SK-N-SH (cell line): Measurements from ENCODE around the gene METTL2B. TPM values are rescaled to one million over a fixed set of nuclear protein-coding genes. Genes with fewer than 3 reads are reported as not detected.

ENCODE experiments used
- CTCF ChIA-PET: fragments of 300-600, 350-600 bp; formaldehyde crosslinking; extraction: SDS; loops from one replicate; lab custom pipeline; 2021; lab: Yijun Ruan, JAX
- POLR2A ChIA-PET: fragments of 350-600 bp; sonication (Branson Sonifier 250); formaldehyde crosslinking; extraction: SDS; loops from one replicate; lab custom pipeline; 2020; ENCODE audit warnings: antibody characterized with exemption, inconsistent platforms; lab: Yijun Ruan, JAX
- DNase-seq: peaks from one replicate; pipeline ENCODE4 v3.0.0; 2012
- H2AFZ ChIP-seq: fragments of 200-600 bp; sonication (generic); 2 replicates; pipeline ENCODE4 v1.8.1; 2016; ENCODE audit warnings: antibody characterized with exemption, mild to moderate bottlenecking, low read depth
- H3F3A ChIP-seq: fragments of 200-600 bp; sonication (generic); replicated peaks from 2 replicates; pipeline ENCODE3; 2016; ENCODE audit warnings: antibody characterized with exemption, mild to moderate bottlenecking; ENCODE audit not compliant: insufficient read depth
- H3K27ac ChIP-seq, 2 experiments: fragments of 200-500 bp in 1 of 2; fragments of 200-600 bp in 1 of 2; sonication (Bioruptor generic) in 1 of 2; sonication (generic), shearing (Covaris generic) in 1 of 2; 2 replicates each; pipeline versions ENCODE4 v1.5.1 to v1.6.1; 2014 to 2016; ENCODE audit warnings: low read depth in 2 of 2, inconsistent platforms in 1 of 2, low read length in 1 of 2, mild to moderate bottlenecking in 1 of 2, mixed read lengths in 1 of 2
- H3K27me3 ChIP-seq: fragments of 200-600 bp; sonication (generic), shearing (Covaris generic); 2 replicates; pipeline ENCODE4 v1.6.1; 2016; ENCODE audit warnings: mixed run types; ENCODE audit not compliant: insufficient read depth
- H3K36me3 ChIP-seq, 2 experiments: fragments of 200-500 bp in 1 of 2; fragments of 200-600 bp in 1 of 2; sonication (Bioruptor generic) in 1 of 2; sonication (generic) in 1 of 2; replicated peaks in 1 of 2; 2 replicates each; pipeline versions ENCODE3 to v1.5.1; 2014 to 2016; ENCODE audit warnings: low read length in 1 of 2, mild to moderate bottlenecking in 1 of 2; ENCODE audit not compliant: insufficient read depth in 2 of 2, control insufficient read depth in 1 of 2
- H3K4me1 ChIP-seq, 2 experiments: fragments of 200-500 bp in 1 of 2; fragments of 200-600 bp in 1 of 2; sonication (Bioruptor generic) in 1 of 2; sonication (generic), shearing (Covaris generic) in 1 of 2; 2 replicates each; pipeline versions ENCODE4 v1.5.1 to v1.6.1; 2014 to 2016; ENCODE audit warnings: low read depth in 1 of 2, low read length in 1 of 2, mixed run types in 1 of 2; ENCODE audit not compliant: insufficient read depth in 2 of 2, control insufficient read depth in 1 of 2
- H3K4me2 ChIP-seq: fragments of 200-600 bp; sonication (generic), shearing (Covaris generic); 2 replicates; pipeline ENCODE4 v1.6.1; 2017; ENCODE audit warnings: mixed run types
- H3K4me3 ChIP-seq, 2 experiments: fragments of 200-500 bp in 1 of 2; fragments of 200-600 bp in 1 of 2; sonication (Bioruptor generic) in 1 of 2; sonication (generic), shearing (Covaris generic) in 1 of 2; 2 replicates each; pipeline versions ENCODE4 v1.5.1 to v1.8.1; 2014 to 2016; ENCODE audit warnings: low read depth in 2 of 2, inconsistent platforms in 1 of 2, low read length in 1 of 2, mild to moderate bottlenecking in 1 of 2, mixed read lengths in 1 of 2, moderate library complexity in 1 of 2
- H3K79me2 ChIP-seq: fragments of 200-600 bp; sonication (generic); 2 replicates; pipeline ENCODE4 v1.8.1; 2017; ENCODE audit warnings: mild to moderate bottlenecking; ENCODE audit not compliant: insufficient read depth
- H3K9ac ChIP-seq: fragments of 200-600 bp; sonication (generic); 2 replicates; pipeline ENCODE4 v1.6.1; 2017; ENCODE audit warnings: mixed run types
- H3K9me2 ChIP-seq: fragments of 200-600 bp; sonication (generic); 2 replicates; pipeline ENCODE4 v1.6.1; 2017; ENCODE audit warnings: mixed run types
- H3K9me3 ChIP-seq: fragments of 200-600 bp; sonication (generic); 2 replicates; pipeline ENCODE4 v1.6.1; 2017; ENCODE audit warnings: mixed run types, mild to moderate bottlenecking, moderate library complexity
- H4K20me1 ChIP-seq: fragments of 200-600 bp; sonication (generic); 2 replicates; pipeline ENCODE4 v1.6.1; 2017; ENCODE audit warnings: mild to moderate bottlenecking, mixed run types; ENCODE audit not compliant: insufficient read depth
- EP300 ChIP-seq, 2 experiments: IDR thresholded peaks; 2 replicates each; pipeline versions ENCODE4 v1.4.0 to v1.6.1; 2012; ENCODE audit warnings: borderline replicate concordance in 1 of 2, low read depth in 1 of 2, low read length in 1 of 2
- FOSL2 ChIP-seq: IDR thresholded peaks from 2 replicates; pipeline ENCODE4 v1.4.0; 2012; ENCODE audit warnings: low read depth, mild to moderate bottlenecking, moderate library complexity, borderline replicate concordance
- FOXJ3 ChIP-seq: sonication (generic); formaldehyde crosslinking; IDR thresholded peaks from 2 replicates; pipeline ENCODE4 v1.5.1; 2020; ENCODE audit warnings: mild to moderate bottlenecking, missing genetic modification reagents
- GABPA ChIP-seq: IDR thresholded peaks from 2 replicates; pipeline ENCODE4 v1.4.0; 2012; ENCODE audit warnings: low read depth, mild to moderate bottlenecking
- GATA2 ChIP-seq: sonication (generic); formaldehyde crosslinking; IDR thresholded peaks from 2 replicates; pipeline ENCODE4 v1.5.0; 2020; ENCODE audit warnings: mild to moderate bottlenecking, missing genetic modification reagents
- MEF2A ChIP-seq: IDR thresholded peaks from 2 replicates; pipeline ENCODE4 v1.4.0; 2012; ENCODE audit warnings: low read depth, borderline replicate concordance
- MXI1 ChIP-seq: IDR thresholded peaks from 2 replicates; pipeline ENCODE4 v1.6.1; 2012; ENCODE audit warnings: mild to moderate bottlenecking, low read depth, low read length, improper control_type of control experiment
- NFIC ChIP-seq: IDR thresholded peaks from 2 replicates; pipeline ENCODE4 v1.4.0; 2012; ENCODE audit warnings: borderline replicate concordance
- POLR2AphosphoS5 ChIP-seq: IDR thresholded peaks from 2 replicates; pipeline ENCODE4 v1.6.1; 2012; ENCODE audit warnings: low read depth, low read length
- RCOR1 ChIP-seq: fragments of 150-350 bp; IDR thresholded peaks from 2 replicates; pipeline ENCODE4 v1.6.1; 2017; ENCODE audit warnings: antibody characterized with exemption, low read length
- RFX5 ChIP-seq: IDR thresholded peaks from 2 replicates; pipeline ENCODE4 v1.6.1; 2012; ENCODE audit warnings: mild to moderate bottlenecking, improper control_type of control experiment, low read length
- SMC3 ChIP-seq: IDR thresholded peaks from 2 replicates; pipeline ENCODE4 v1.6.1; 2012; ENCODE audit warnings: low read depth, low read length, improper control_type of control experiment
- TAF1 ChIP-seq: IDR thresholded peaks from 2 replicates; pipeline ENCODE4 v1.6.1; 2012; ENCODE audit warnings: low read depth, mild to moderate bottlenecking, low read length, moderate library complexity, borderline replicate concordance
- WGBS: methylation state at CpG from one replicate; pipeline ENCODE4 v1.1.6; 2017; ENCODE audit warnings: low lambda C conversion rate; 5-methylcytosine and 5-hydroxymethylcytosine counted together
- polyA plus RNA-seq, 3 experiments: library from polyadenylated mRNA; depleted of rRNA; stranded (reverse); fragments of >200 nt; gene quantifications; 2 replicates each; pipeline ENCODE4 v1.2.3, GENCODE V29; 2012
- TF ChIP-seq, protein P1 (sequence below): IDR thresholded peaks from 2 replicates; pipeline ENCODE4 v1.4.0; 2012; ENCODE audit warnings: low read depth
- TF ChIP-seq, protein P2 (sequence below): IDR thresholded peaks from 2 replicates; pipeline ENCODE4 v1.4.0; 2012; ENCODE audit warnings: low read depth, borderline replicate concordance
- TF ChIP-seq, protein P3 (sequence below): fragments of 150-350 bp; IDR thresholded peaks from 2 replicates; pipeline ENCODE4 v1.6.1; 2017; ENCODE audit warnings: antibody characterized with exemption, low read length, low read depth, borderline replicate concordance
- TF ChIP-seq, protein P4 (sequence below): IDR thresholded peaks from 2 replicates; pipeline ENCODE4; 2012

Gene METTL2B
- polyA plus RNA-seq, 1 of the 3 experiments (the other 2 are of a cell fraction), result 22.5 TPM

DNA sequence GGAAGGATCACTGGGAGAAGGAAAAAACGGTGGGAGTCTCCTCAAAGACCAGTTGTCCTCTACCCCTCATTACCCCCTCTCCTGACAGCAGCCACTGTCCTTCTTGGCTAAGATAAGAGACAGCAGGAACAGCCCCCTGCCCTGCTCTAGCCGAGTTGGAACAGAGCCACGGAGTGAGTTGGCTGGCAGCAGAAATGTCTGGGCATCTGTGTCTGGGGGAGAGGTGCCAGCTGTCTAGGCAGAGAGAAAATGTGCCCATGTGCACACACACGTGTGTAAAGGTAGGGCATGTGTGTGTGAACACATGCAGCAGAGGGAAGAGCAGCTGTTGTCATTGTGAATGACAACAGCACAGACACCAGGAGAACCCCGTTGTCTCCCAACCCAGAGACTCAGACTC is 30.2 kb upstream of the METTL2B start:
- DNase-seq, result peak; percentile 79
- POLR2A ChIA-PET, result interaction anchor here (0.6 to 0.8 kb wide), 2 partner anchors 9 to 251 kb away, joined by 3 to 4 read pairs; partner anchors contain the start of gene HILPDA
- 29% methylated on average over 5 of the region's 5 CpGs for WGBS

DNA sequence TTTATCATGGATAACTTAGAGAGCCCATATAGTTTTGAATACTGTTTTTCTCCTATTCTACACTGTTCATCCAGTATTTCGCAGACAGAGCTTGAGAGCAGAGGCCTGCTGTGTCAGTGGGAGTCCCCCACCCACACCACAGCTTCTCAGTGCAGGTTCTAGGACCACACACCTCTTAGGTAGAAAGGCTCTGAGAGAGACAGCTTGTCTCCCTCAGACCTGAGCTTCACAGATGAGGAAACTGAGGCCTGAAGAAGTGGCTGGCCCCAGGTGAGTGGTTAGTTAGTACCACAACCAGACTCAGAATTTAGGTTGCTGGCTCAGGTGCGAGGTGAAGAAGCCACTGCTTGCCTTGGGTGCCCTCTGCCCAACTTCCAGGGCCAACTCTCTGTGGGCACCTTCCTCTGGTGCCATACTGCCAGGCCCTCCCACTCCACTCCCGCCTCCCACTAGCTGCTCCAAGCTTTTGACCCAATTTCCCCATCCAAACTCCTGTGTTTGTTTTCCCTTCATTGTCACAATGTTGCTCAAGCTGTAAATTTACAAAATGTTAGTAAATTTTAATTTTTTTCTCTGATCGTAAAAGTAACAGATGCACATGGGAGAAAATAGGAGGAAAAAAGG is 28.5 kb upstream of the METTL2B start:
- WGBS, result 94% methylated on average over 3 of the region's 4 CpGs

More for the DNA sequence above, 30.2 kb upstream of the METTL2B start:
- Histone ChIP-seq H4K20me1 (no peaks in the 10 kb centered on the region), H3K4me3 (no peak overlapping the region), H3K9me2 (no peaks in the 10 kb centered on the region), H3K9me3 (no peaks in the 10 kb centered on the region), H3K79me2 (no peaks in the 10 kb centered on the region), H3K4me2 (no peak overlapping the region), H3K4me1 (peaks cover 0 to 18% of the 10 kb centered on the region in 2 experiments; a peak in 1 of 4 replicates), H3K36me3 (no peaks in the 10 kb centered on the region), H3K9ac (no peak overlapping the region), H2AFZ (no peak overlapping the region), H3K27ac (peak overlapping the region in 1 of 2 experiments; percentile 71; a peak in 2 of 4 replicates), H3F3A (no peaks in the 10 kb centered on the region), H3K27me3 (no peaks in the 10 kb centered on the region)
- CTCF ChIA-PET, result interaction anchor here (0.9 to 15.1 kb wide), 8 partner anchors 9 to 98 kb away, joined by 3 to 236 read pairs (median 5); partner anchors contain the start of genes HILPDA and METTL2B
- TF ChIP-seq FOXJ3 (CRISPR knock-in tag) (peak; percentile 66; the same call in 1 of the 2 replicates), MEF2A (no peak), NFIC (peak; percentile 23; the same call in 1 of the 2 replicates), MXI1 (peak; percentile 98), GATA2 (CRISPR knock-in tag) (peak; percentile 81), EP300 (IDR thresholded peaks at IDR 0.05; ENCODE audit: borderline replicate concordance in 1 of 2, low read depth in 1 of 2, low read length in 1 of 2) (peak in 1 of 2 experiments; percentile 73; a peak in 1 of 4 replicates), RCOR1 (peak; percentile 69; the same call in 1 of the 2 replicates)
- TF ChIP-seq, protein P1, sequence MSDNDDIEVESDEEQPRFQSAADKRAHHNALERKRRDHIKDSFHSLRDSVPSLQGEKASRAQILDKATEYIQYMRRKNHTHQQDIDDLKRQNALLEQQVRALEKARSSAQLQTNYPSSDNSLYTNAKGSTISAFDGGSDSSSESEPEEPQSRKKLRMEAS, result no peak

More for the DNA sequence above, 28.5 kb upstream of the METTL2B start:
- H3K4me2 ChIP-seq, result no peak overlapping the region
- no peak for TF ChIP-seq GABPA
- TF ChIP-seq, protein P2, sequence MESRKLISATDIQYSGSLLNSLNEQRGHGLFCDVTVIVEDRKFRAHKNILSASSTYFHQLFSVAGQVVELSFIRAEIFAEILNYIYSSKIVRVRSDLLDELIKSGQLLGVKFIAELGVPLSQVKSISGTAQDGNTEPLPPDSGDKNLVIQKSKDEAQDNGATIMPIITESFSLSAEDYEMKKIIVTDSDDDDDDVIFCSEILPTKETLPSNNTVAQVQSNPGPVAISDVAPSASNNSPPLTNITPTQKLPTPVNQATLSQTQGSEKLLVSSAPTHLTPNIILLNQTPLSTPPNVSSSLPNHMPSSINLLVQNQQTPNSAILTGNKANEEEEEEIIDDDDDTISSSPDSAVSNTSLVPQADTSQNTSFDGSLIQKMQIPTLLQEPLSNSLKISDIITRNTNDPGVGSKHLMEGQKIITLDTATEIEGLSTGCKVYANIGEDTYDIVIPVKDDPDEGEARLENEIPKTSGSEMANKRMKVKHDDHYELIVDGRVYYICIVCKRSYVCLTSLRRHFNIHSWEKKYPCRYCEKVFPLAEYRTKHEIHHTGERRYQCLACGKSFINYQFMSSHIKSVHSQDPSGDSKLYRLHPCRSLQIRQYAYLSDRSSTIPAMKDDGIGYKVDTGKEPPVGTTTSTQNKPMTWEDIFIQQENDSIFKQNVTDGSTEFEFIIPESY, result no peak
- TF ChIP-seq, protein P1, result no peak
- TF ChIP-seq, protein P3, sequence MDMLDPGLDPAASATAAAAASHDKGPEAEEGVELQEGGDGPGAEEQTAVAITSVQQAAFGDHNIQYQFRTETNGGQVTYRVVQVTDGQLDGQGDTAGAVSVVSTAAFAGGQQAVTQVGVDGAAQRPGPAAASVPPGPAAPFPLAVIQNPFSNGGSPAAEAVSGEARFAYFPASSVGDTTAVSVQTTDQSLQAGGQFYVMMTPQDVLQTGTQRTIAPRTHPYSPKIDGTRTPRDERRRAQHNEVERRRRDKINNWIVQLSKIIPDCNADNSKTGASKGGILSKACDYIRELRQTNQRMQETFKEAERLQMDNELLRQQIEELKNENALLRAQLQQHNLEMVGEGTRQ, result no peak
- no peak for TF ChIP-seq TAF1
- TF ChIP-seq, protein P4, sequence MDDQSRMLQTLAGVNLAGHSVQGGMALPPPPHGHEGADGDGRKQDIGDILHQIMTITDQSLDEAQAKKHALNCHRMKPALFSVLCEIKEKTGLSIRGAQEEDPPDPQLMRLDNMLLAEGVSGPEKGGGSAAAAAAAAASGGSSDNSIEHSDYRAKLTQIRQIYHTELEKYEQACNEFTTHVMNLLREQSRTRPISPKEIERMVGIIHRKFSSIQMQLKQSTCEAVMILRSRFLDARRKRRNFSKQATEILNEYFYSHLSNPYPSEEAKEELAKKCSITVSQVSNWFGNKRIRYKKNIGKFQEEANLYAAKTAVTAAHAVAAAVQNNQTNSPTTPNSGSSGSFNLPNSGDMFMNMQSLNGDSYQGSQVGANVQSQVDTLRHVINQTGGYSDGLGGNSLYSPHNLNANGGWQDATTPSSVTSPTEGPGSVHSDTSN, result no peak
- TF ChIP-seq SMC3, result no peak
- TF ChIP-seq POLR2AphosphoS5, result no peak
- no peak for TF ChIP-seq FOSL2
- TF ChIP-seq RFX5, result no peak
- H4K20me1 ChIP-seq, result no peaks in the 10 kb centered on the region
- H3K9ac ChIP-seq, result no peak overlapping the region
- no peak overlapping the region for H3K4me3 ChIP-seq
- H3K79me2 ChIP-seq, result no peaks in the 10 kb centered on the region
- POLR2A ChIA-PET, result interaction anchor here (0.6 kb wide), 1 partner anchor 12 kb away, joined by 3 read pairs; no protein-coding TSS in a partner anchor
- H2AFZ ChIP-seq, result no peak overlapping the region
- peaks cover 3% of the 10 kb centered on the region for H3F3A ChIP-seq
- H3K36me3 ChIP-seq, result no peaks in the 10 kb centered on the region
- CTCF ChIA-PET, result interaction anchor here (0.6 to 5.7 kb wide), 7 partner anchors 12 to 204 kb away, joined by 3 to 38 read pairs (median 4); no protein-coding TSS in a partner anchor
- H3K27me3 ChIP-seq, result no peaks in the 10 kb centered on the region
- no peaks in the 10 kb centered on the region for H3K9me2 ChIP-seq
- peaks cover 0 to 18% of the 10 kb centered on the region in 2 experiments; a peak in 1 of 4 replicates for H3K4me1 ChIP-seq
- no peak for DNase-seq
- no peaks in the 10 kb centered on the region for H3K9me3 ChIP-seq
- no peak overlapping the region for H3K27ac ChIP-seq
